HepG2 (cell line): Measurements from ENCODE around the gene COL4A6. TPM values are rescaled to one million over a fixed set of nuclear protein-coding genes. Genes with fewer than 3 reads are reported as not detected.

Experiments
- ATAC-seq: fragments of 200-7000 bp; cut with Tn5 transposase; 3 replicates; pipeline ENCODE4 v1.9.1; 2020; ENCODE audit warnings: mild to moderate bottlenecking, moderate library complexity
- BruUV-seq: library from RNA; stranded (reverse); fragments of 400-500 nt; replicated peaks from 2 replicates; lab custom pipeline; 2021; lab: Mats Ljungman, UMichigan
- CTCF ChIA-PET: fragments of 300-600 bp; formaldehyde crosslinking; extraction: SDS; loops from one replicate; lab custom pipeline; 2021; ENCODE audit warnings: low total read pairs, inconsistent platforms, low intra/inter-chr PET ratio; lab: Yijun Ruan, JAX
- POLR2A ChIA-PET: fragments of 350-600 bp; sonication (Branson Sonifier 250); formaldehyde crosslinking; loops from one replicate; lab custom pipeline; 2020; ENCODE audit warnings: antibody characterized with exemption, inconsistent platforms; lab: Yijun Ruan, JAX
- DNase-seq: peaks from one replicate; pipeline ENCODE4 v3.0.0-alpha.2; 2015; ENCODE audit warnings: low spot score
- FAIRE-seq: peaks from 3 replicates; lab custom pipeline; 2011; peaks lifted over from hg19 to GRCh38; lab: Jason Lieb, UNC
- H2AFZ ChIP-seq: one replicate; pipeline ENCODE4 v1.6.1; 2011; ENCODE audit warnings: low read length, inconsistent platforms
- H3K27ac ChIP-seq: fragments of 300-600 bp; 3 replicates; pipeline ENCODE4 v1.8.0; 2011; ENCODE audit warnings: mixed run types, mild to moderate bottlenecking, mixed read lengths, low read length, inconsistent platforms; ENCODE audit not compliant: insufficient read depth; ENCODE audit errors: extremely low read length
- H3K27me3 ChIP-seq, 2 experiments: fragments of 200-600 bp in 1 of 2; 2 replicates in 1 of 2; 3 replicates in 1 of 2; pipeline versions ENCODE4 v1.6.0 to v1.8.0; 2011; ENCODE audit warnings: low read length in 2 of 2, mild to moderate bottlenecking in 2 of 2, moderate library complexity in 2 of 2, inconsistent platforms in 1 of 2; ENCODE audit not compliant: insufficient read depth in 2 of 2, control insufficient read depth in 1 of 2
- H3K36me3 ChIP-seq, 2 experiments: fragments of 200-600 bp in 1 of 2; replicated peaks in 1 of 2; 2 replicates in 1 of 2; 3 replicates in 1 of 2; pipeline versions ENCODE4 v1.5.1 to v1.8.0; 2011; ENCODE audit warnings: low read length in 2 of 2, inconsistent platforms in 1 of 2; ENCODE audit not compliant: insufficient read depth in 2 of 2, control insufficient read depth in 1 of 2
- H3K4me1 ChIP-seq: 2 replicates; pipeline ENCODE4 v1.5.1; 2012; ENCODE audit warnings: low read length, inconsistent platforms; ENCODE audit not compliant: insufficient read depth
- H3K4me2 ChIP-seq: 2 replicates; pipeline ENCODE4 v1.6.0; 2011; ENCODE audit warnings: low read depth, low read length, inconsistent platforms
- H3K4me3 ChIP-seq, 3 experiments: fragments of 200-600 bp in 1 of 3; sonication (generic), shearing (Covaris generic) in 1 of 3; replicated peaks in 1 of 3; 2 replicates each; pipeline ENCODE4 v1.5.1; 2011 to 2016; ENCODE audit warnings: low read length in 3 of 3, inconsistent platforms in 2 of 3, low read depth in 2 of 3, mild to moderate bottlenecking in 2 of 3, control low read depth in 1 of 3, mixed read lengths in 1 of 3; ENCODE audit not compliant: insufficient read depth in 1 of 3
- H3K79me2 ChIP-seq: one replicate; pipeline ENCODE4 v1.6.1; 2011; ENCODE audit warnings: low read length, inconsistent platforms; ENCODE audit not compliant: insufficient read depth
- H3K9ac ChIP-seq: 2 replicates; pipeline ENCODE4 v1.6.0; 2011; ENCODE audit warnings: mild to moderate bottlenecking, low read depth, low read length, inconsistent platforms; ENCODE audit not compliant: insufficient read depth
- H3K9me3 ChIP-seq: 2 replicates; pipeline ENCODE4 v1.5.1; 2012; ENCODE audit warnings: mild to moderate bottlenecking, low read length
- H4K20me1 ChIP-seq: 2 replicates; pipeline ENCODE4 v1.6.0; 2011; ENCODE audit warnings: inconsistent platforms, mild to moderate bottlenecking, low read length, moderate library complexity; ENCODE audit not compliant: insufficient read depth
- ATF5 ChIP-seq: sonication (generic); formaldehyde crosslinking; IDR thresholded peaks from 2 replicates; pipeline ENCODE4 v1.4.0; 2020; ENCODE audit warnings: mild to moderate bottlenecking, low read depth, missing genetic modification reagents
- CHD2 ChIP-seq: IDR thresholded peaks from 2 replicates; pipeline ENCODE4 v1.6.1; 2011; ENCODE audit warnings: low read depth, low read length, improper control_type of control experiment
- DZIP1 ChIP-seq: sonication (generic); formaldehyde crosslinking; IDR thresholded peaks from 2 replicates; pipeline ENCODE4 v1.5.0; 2020; ENCODE audit warnings: mild to moderate bottlenecking, missing genetic modification reagents
- SP5 ChIP-seq: IDR thresholded peaks from 2 replicates; pipeline ENCODE4 v1.6.1; 2016; ENCODE audit warnings: low read depth, borderline replicate concordance
- TAF1 ChIP-seq: sonication (generic); formaldehyde crosslinking; IDR thresholded peaks from 2 replicates; pipeline ENCODE4 v1.4.0; 2020; ENCODE audit warnings: missing genetic modification reagents
- ZFP36L2 ChIP-seq: sonication (generic); formaldehyde crosslinking; IDR thresholded peaks from 2 replicates; pipeline ENCODE4 v1.4.0; 2020; ENCODE audit warnings: missing genetic modification reagents
- ZFP41 ChIP-seq: sonication (generic); formaldehyde crosslinking; IDR thresholded peaks from 2 replicates; pipeline ENCODE4 v1.4.0; 2020; ENCODE audit warnings: mild to moderate bottlenecking, missing genetic modification reagents, borderline replicate concordance
- ZMYM4 ChIP-seq: sonication (generic); formaldehyde crosslinking; IDR thresholded peaks from 2 replicates; pipeline ENCODE4 v1.8.1; 2023; ENCODE audit warnings: mild to moderate bottlenecking, missing genetic modification reagents
- ZNF331 ChIP-seq: sonication (generic); formaldehyde crosslinking; IDR thresholded peaks from 2 replicates; pipeline ENCODE4 v1.4.0; 2020; ENCODE audit warnings: missing genetic modification reagents
- ZNF512B ChIP-seq: sonication (generic); formaldehyde crosslinking; IDR thresholded peaks from 2 replicates; pipeline ENCODE4 v1.5.1; 2020; ENCODE audit warnings: missing genetic modification reagents, mild to moderate bottlenecking, borderline replicate concordance
- ZNF609 ChIP-seq: sonication (generic); formaldehyde crosslinking; IDR thresholded peaks from 2 replicates; pipeline ENCODE4 v1.4.0; 2020; ENCODE audit warnings: mild to moderate bottlenecking, missing genetic modification reagents, borderline replicate concordance
- ZNF691 ChIP-seq: sonication (generic); formaldehyde crosslinking; IDR thresholded peaks from 2 replicates; pipeline ENCODE4 v1.4.0; 2020; ENCODE audit warnings: missing genetic modification reagents, low read depth, mild to moderate bottlenecking, borderline replicate concordance
- whole genome bisulfite sequencing: methylation state at CpG from one replicate; pipeline ENCODE4 v1.1.6; 2017; ENCODE audit warnings: low lambda C conversion rate; 5-methylcytosine and 5-hydroxymethylcytosine counted together
- in situ Hi-C: cut with HindIII; loops from 2 replicates; pipeline ENCODE4 v1.10.0; 2017; ENCODE audit warnings: low pct_unique_long_range_greater_than_20kb; ENCODE audit not compliant: extremely low pct_ligation_motif_present
- intact Hi-C: fragments of 100-400 bp; cut with micrococcal nuclease; formaldehyde crosslinking; loops from one replicate; pipeline ENCODE4 v1.10.0; 2022; ENCODE audit not compliant: unreplicated experiment
- polyA plus RNA-seq, 8 experiments: library from polyadenylated mRNA; depleted of rRNA in 3 of 8; stranded (reverse) in 7 of 8; unstranded in 1 of 8; fragments of >200 nt; fragmentation: Illumina TruSeq in 4 of 8; extraction: Trizol in 4 of 8; gene quantifications; 2 replicates each; pipeline versions ENCODE4 v1.2.1 to v1.2.3, GENCODE V29; 2011 to 2016; ENCODE audit warnings: low read depth in 4 of 8, missing spikeins in 1 of 8, mixed read lengths in 1 of 8; ENCODE audit not compliant: insufficient read depth in 1 of 8
- total RNA-seq, 5 experiments: library from RNA; depleted of rRNA; stranded (reverse); fragments of >200 nt; fragmentation: Illumina TruSeq; extraction: Trizol; gene quantifications; 2 replicates each; pipeline ENCODE4 v1.2.3, GENCODE V29; 2016; ENCODE audit warnings: low read depth in 1 of 5

COL4A6 gene
- total and polyA plus RNA-seq, 2 of the 13 experiments (the other 11 are each of a cell fraction or from before 2014, with no cell fraction given), result 4.5 to 8.2 TPM

GRCh38 chrX:108312011-108312410 is 126.2 kb downstream of the COL4A6 start:
- no peak for DNase-seq
- H3K27me3 ChIP-seq, result no peaks in the 10 kb centered on the region
- H2AFZ ChIP-seq, result no peak overlapping the region
- no peaks in the 10 kb centered on the region for H3K79me2 ChIP-seq
- no peak overlapping the region for H3K4me2 ChIP-seq
- in situ Hi-C loops, result no loop called here
- ChIA-PET CTCF (no interaction called here), POLR2A (no interaction called here)
- no peak overlapping the region for H3K27ac ChIP-seq
- no peaks in the 10 kb centered on the region for H3K9me3 ChIP-seq
- FAIRE-seq, result no peak
- WGBS, result 86% methylated on average over 1 of the region's 1 CpG
- no peak overlapping the region for H3K4me3 ChIP-seq
- no peak for ATAC-seq
- H3K9ac ChIP-seq, result no peak overlapping the region
- peaks cover 27% of the 10 kb centered on the region for H3K4me1 ChIP-seq
- no peaks in the 10 kb centered on the region for H4K20me1 ChIP-seq
- H3K36me3 ChIP-seq, result no peaks in the 10 kb centered on the region
- intact Hi-C loops, result no loop called here
- BruUV-seq, result no TSS peak
- TF ChIP-seq ZNF691 (CRISPR knock-in tag) (no peak), ZMYM4 (no peak), ZFP41 (CRISPR knock-in tag) (no peak), CHD2 (no peak), SP5 (CRISPR knock-in tag) (no peak), ZNF609 (CRISPR knock-in tag) (no peak), DZIP1 (CRISPR knock-in tag) (no peak), ZNF512B (CRISPR knock-in tag) (no peak), ZNF331 (no peak), TAF1 (no peak), ZFP36L2 (CRISPR knock-in tag) (no peak), ATF5 (no peak)
